ENCODE measurements around the gene COMT.
"Not testable (repeated sequence)": the region's sequence is repeated elsewhere in the genome, so short reads cannot be mapped to it uniquely, and the experiment has no call there.

COMT gene

GRCh38 chr22:19929586-19930550, 11.7 kb upstream of the COMT start:
- no peak for DNase-seq

- DNase-seq = no peak
These were observed 10.8 kb upstream of the COMT start for GRCh38 chr22:19930551-19931486.

- DNase-seq = no peak
These were observed 10.1 kb upstream of the COMT start for GRCh38 chr22:19931514-19931913.

GRCh38 chr22:19932367-19933206, 9.0 kb upstream of the COMT start:
- no peak for DNase-seq

GRCh38 chr22:19933341-19934241, 8.0 kb upstream of the COMT start:
- DNase-seq = no peak

- DNase-seq = not testable (repeated sequence)
These were observed 6.4 kb upstream of the COMT start for GRCh38 chr22:19935123-19935718.

GRCh38 chr22:19936513-19936912, 5.1 kb upstream of the COMT start:
- no peak for DNase-seq

GRCh38 chr22:19937616-19938473, 3.7 kb upstream of the COMT start:
- no peak for DNase-seq

GRCh38 chr22:19940536-19941364, 822 bp upstream of the COMT start:
- no peak for DNase-seq

GRCh38 chr22:19942157-19943081, 847 bp downstream of the COMT start:
- DNase-seq = no peak

GRCh38 chr22:19943082-19944026, 1.8 kb downstream of the COMT start:
- no peak for DNase-seq

- DNase-seq = no peak
These were observed 6.6 kb downstream of the COMT start for GRCh38 chr22:19948057-19948760.

GRCh38 chr22:19951346-19951745, 9.8 kb downstream of the COMT start:
- no peak for DNase-seq

- no peak for DNase-seq
These were observed 13.9 kb downstream of the COMT start for GRCh38 chr22:19955241-19956128.

- no peak for DNase-seq
These were observed 15.9 kb downstream of the COMT start for GRCh38 chr22:19957445-19957844.

All from activated CD4-positive, CD25-positive, alpha-beta regulatory T cell (primary cell).